AG09319 (cell line): ENCODE data around the gene FAM149B1.

ENCODE experiments used
- DNase-seq: peaks from one replicate; pipeline ENCODE4 v3.0.0-alpha.2; 2010; ENCODE audit warnings: low read depth; ENCODE audit errors: extremely low read depth
- TF ChIP-seq, protein P1 (sequence below): IDR thresholded peaks from 2 replicates; pipeline ENCODE4 v1.5.1; 2011; ENCODE audit warnings: low read depth, mild to moderate bottlenecking, inconsistent platforms, low read length, moderate library complexity

Gene FAM149B1

DNA sequence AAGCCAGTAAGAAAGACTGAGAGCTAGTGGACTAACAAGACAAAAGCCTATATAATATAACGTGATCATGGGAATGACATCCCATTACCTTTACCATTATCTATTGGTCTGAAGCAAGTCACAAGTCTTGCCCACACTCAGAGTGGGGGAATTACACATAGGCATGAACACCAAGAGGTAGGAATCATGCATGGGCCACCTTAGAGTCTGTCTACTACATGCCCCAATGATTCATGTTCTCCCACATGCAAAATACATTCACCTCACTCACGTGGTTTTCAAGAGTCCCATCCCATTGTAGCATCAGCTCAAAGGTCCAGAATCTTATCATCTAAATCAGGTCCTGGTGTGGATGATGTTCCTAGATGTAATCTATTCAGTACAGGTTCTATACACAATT is 49.7 kb downstream of the FAM149B1 start:
- no peak for DNase-seq
- TF ChIP-seq, protein P1, sequence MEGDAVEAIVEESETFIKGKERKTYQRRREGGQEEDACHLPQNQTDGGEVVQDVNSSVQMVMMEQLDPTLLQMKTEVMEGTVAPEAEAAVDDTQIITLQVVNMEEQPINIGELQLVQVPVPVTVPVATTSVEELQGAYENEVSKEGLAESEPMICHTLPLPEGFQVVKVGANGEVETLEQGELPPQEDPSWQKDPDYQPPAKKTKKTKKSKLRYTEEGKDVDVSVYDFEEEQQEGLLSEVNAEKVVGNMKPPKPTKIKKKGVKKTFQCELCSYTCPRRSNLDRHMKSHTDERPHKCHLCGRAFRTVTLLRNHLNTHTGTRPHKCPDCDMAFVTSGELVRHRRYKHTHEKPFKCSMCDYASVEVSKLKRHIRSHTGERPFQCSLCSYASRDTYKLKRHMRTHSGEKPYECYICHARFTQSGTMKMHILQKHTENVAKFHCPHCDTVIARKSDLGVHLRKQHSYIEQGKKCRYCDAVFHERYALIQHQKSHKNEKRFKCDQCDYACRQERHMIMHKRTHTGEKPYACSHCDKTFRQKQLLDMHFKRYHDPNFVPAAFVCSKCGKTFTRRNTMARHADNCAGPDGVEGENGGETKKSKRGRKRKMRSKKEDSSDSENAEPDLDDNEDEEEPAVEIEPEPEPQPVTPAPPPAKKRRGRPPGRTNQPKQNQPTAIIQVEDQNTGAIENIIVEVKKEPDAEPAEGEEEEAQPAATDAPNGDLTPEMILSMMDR = no peak

DNA sequence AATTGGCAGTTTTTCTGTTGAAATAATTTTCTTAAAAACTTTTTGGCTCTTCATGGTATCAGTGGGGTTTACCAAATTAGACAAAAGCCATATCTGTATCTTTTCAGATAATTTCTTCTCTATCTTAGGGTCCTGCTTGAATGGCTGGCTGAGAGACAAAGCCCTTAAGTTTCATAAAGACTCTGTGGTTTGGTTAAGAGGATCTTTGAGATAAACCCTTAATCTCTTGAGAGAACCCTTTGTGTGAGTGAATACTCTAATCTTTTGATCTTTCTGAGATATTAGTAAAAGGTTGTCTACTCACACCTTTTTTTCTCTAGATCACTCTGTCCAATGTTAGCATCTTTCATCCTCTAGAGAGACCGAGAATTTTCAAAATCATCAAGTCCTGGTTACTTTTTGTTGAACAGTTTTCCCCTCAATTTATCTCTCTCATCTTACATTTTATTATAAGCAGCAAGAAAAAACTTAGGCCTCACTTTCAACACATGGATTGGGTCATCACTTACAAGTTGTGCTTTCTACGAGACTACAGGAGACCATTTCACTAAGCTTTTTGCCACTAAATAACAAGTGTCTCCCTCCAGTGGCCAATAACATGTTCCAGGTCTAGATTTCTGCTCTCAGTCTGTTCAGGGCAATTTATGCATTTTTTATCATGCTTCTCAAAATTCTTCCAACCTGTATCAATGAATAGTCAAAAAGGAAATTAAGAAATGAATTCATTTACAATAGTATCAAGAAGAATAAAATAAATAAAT is 50.7 kb downstream of the FAM149B1 start:
- no peak for DNase-seq

GRCh38 chr10:73219384-73219783 is 51.5 kb downstream of the FAM149B1 start:
- TF ChIP-seq, protein P1 = no peak
- DNase-seq = no peak

More for the DNA sequence above, 50.7 kb downstream of the FAM149B1 start:
- TF ChIP-seq, protein P1 = peak; percentile 14

- TF ChIP-seq, protein P1 = no peak
- no peak for DNase-seq
Measured at GRCh38 chr10:73220989-73221388, 53.1 kb downstream of the FAM149B1 start.

GRCh38 chr10:73225518-73225917 is 57.6 kb downstream of the FAM149B1 start:
- no peak for DNase-seq
- TF ChIP-seq, protein P1 = no peak

- no peak for DNase-seq
- TF ChIP-seq, protein P1 = no peak
Measured at GRCh38 chr10:73226663-73227062, 58.7 kb downstream of the FAM149B1 start.

GRCh38 chr10:73228247-73228646 is 60.3 kb downstream of the FAM149B1 start:
- no peak for DNase-seq
- TF ChIP-seq, protein P1 = no peak
